22Rv1 (cell line): Measurements from ENCODE around the gene SCARF1.

Experiments
- ZFX ChIP-seq: fragments of 450-650 bp; IDR thresholded peaks from 2 replicates; pipeline ENCODE4 v1.6.1; 2017; ENCODE audit warnings: antibody characterized with exemption, borderline replicate concordance
- TF ChIP-seq, protein P1 (sequence below): fragments of 450-650 bp; IDR thresholded peaks from 2 replicates; pipeline ENCODE4 v1.5.1; 2017; ENCODE audit warnings: mild to moderate bottlenecking

DNA sequence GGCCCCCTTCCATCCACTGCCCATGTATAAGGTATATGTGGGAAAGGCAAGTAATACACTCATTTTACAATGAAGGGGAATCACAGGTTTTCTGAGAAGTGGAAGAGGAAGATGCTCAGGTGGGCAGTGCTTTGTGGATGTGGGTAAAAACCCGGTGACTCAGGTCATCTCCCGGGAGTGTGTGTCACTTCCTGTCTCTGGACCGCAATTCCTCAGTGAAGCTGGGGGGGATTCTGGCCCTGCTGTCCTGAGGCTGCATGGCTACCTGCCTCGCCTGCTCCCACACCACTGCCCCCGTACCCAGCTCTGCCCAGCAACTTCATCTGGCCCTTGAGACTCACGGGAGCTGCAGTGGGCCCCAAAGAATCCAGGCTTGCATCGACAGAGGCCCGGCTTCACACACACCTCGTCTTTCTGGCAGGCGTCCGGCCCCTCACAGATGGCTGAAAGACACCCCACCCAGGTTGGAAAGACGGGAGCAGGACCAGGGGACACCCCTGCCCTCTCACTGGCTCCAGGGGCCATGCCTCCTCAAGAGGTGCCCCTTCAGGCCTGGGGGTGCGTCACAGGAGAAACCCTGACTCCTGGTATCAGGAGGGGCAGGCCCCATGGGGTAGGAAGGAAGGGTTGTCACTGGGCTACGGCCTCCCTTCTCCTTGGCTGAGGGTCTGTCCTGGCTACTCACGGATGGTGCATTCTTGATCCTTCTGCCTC lies 882 bp downstream of the SCARF1 start:
- TF ChIP-seq, protein P1, sequence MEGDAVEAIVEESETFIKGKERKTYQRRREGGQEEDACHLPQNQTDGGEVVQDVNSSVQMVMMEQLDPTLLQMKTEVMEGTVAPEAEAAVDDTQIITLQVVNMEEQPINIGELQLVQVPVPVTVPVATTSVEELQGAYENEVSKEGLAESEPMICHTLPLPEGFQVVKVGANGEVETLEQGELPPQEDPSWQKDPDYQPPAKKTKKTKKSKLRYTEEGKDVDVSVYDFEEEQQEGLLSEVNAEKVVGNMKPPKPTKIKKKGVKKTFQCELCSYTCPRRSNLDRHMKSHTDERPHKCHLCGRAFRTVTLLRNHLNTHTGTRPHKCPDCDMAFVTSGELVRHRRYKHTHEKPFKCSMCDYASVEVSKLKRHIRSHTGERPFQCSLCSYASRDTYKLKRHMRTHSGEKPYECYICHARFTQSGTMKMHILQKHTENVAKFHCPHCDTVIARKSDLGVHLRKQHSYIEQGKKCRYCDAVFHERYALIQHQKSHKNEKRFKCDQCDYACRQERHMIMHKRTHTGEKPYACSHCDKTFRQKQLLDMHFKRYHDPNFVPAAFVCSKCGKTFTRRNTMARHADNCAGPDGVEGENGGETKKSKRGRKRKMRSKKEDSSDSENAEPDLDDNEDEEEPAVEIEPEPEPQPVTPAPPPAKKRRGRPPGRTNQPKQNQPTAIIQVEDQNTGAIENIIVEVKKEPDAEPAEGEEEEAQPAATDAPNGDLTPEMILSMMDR = no peak
- no peak for TF ChIP-seq ZFX
